SK-N-SH (cell line): ENCODE measurements around the gene TARS1.

Experiments used
- CTCF ChIP-seq: fragments of 200-600 bp; sonication (generic); IDR thresholded peaks from 2 replicates; pipeline ENCODE4 v1.6.1; 2017; ENCODE audit warnings: antibody characterized with exemption, mild to moderate bottlenecking, moderate library complexity
- EP300 ChIP-seq, 2 experiments: IDR thresholded peaks; 2 replicates each; pipeline versions ENCODE4 v1.4.0 to v1.6.1; 2012; ENCODE audit warnings: borderline replicate concordance in 1 of 2, low read depth in 1 of 2, low read length in 1 of 2
- EZH2phosphoT487 ChIP-seq: fragments of 200-600 bp; sonication (generic); IDR thresholded peaks from 2 replicates; pipeline ENCODE4 v1.6.1; 2017; ENCODE audit warnings: low read depth, mixed run types, mild to moderate bottlenecking, antibody characterized with exemption, moderate library complexity, borderline replicate concordance
- JUND ChIP-seq: IDR thresholded peaks from 2 replicates; pipeline ENCODE4 v1.4.0; 2012
- MXI1 ChIP-seq: IDR thresholded peaks from 2 replicates; pipeline ENCODE4 v1.6.1; 2012; ENCODE audit warnings: mild to moderate bottlenecking, low read depth, low read length, improper control_type of control experiment
- NFIC ChIP-seq: IDR thresholded peaks from 2 replicates; pipeline ENCODE4 v1.4.0; 2012; ENCODE audit warnings: borderline replicate concordance
- POLR2AphosphoS5 ChIP-seq: IDR thresholded peaks from 2 replicates; pipeline ENCODE4 v1.6.1; 2012; ENCODE audit warnings: low read depth, low read length
- RFX5 ChIP-seq: IDR thresholded peaks from 2 replicates; pipeline ENCODE4 v1.6.1; 2012; ENCODE audit warnings: mild to moderate bottlenecking, improper control_type of control experiment, low read length
- SIN3A ChIP-seq: IDR thresholded peaks from 2 replicates; pipeline ENCODE4 v1.6.1; 2012; ENCODE audit warnings: low read depth, mild to moderate bottlenecking, low read length, moderate library complexity, borderline replicate concordance
- SMC3 ChIP-seq: IDR thresholded peaks from 2 replicates; pipeline ENCODE4 v1.6.1; 2012; ENCODE audit warnings: low read depth, low read length, improper control_type of control experiment
- TAF1 ChIP-seq: IDR thresholded peaks from 2 replicates; pipeline ENCODE4 v1.6.1; 2012; ENCODE audit warnings: low read depth, mild to moderate bottlenecking, low read length, moderate library complexity, borderline replicate concordance
- TEAD4 ChIP-seq: IDR thresholded peaks from 2 replicates; pipeline ENCODE4 v1.4.0; 2012; ENCODE audit warnings: mild to moderate bottlenecking, borderline replicate concordance; ENCODE audit not compliant: insufficient read depth
- ZBTB33 ChIP-seq: IDR thresholded peaks from 2 replicates; pipeline ENCODE4 v1.4.0; 2012; ENCODE audit warnings: low read depth, borderline replicate concordance
- TF ChIP-seq, protein P1 (sequence below): IDR thresholded peaks from 2 replicates; pipeline ENCODE4; 2012

- no peak for TF ChIP-seq POLR2AphosphoS5
- TF ChIP-seq CTCF = no peak
- no peak for TF ChIP-seq EZH2phosphoT487
- no peak for TF ChIP-seq SIN3A
- no peak for TF ChIP-seq JUND
- TF ChIP-seq NFIC = no peak
- no peak for TF ChIP-seq RFX5
- no peak for TF ChIP-seq ZBTB33
- TF ChIP-seq TAF1 = no peak
- no peak for TF ChIP-seq TEAD4
- TF ChIP-seq SMC3 = no peak
- no peak for TF ChIP-seq EP300 (IDR thresholded peaks at IDR 0.05; ENCODE audit: borderline replicate concordance in 1 of 2, low read depth in 1 of 2, low read length in 1 of 2)
- TF ChIP-seq MXI1 = no peak
- TF ChIP-seq, protein P1, sequence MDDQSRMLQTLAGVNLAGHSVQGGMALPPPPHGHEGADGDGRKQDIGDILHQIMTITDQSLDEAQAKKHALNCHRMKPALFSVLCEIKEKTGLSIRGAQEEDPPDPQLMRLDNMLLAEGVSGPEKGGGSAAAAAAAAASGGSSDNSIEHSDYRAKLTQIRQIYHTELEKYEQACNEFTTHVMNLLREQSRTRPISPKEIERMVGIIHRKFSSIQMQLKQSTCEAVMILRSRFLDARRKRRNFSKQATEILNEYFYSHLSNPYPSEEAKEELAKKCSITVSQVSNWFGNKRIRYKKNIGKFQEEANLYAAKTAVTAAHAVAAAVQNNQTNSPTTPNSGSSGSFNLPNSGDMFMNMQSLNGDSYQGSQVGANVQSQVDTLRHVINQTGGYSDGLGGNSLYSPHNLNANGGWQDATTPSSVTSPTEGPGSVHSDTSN = no peak
Observed at GRCh38 chr5:33433303-33434240, 7.2 kb upstream of the TARS1 start.
